ENCODE data around the gene RHEB. TPM values are rescaled to one million over a fixed set of nuclear protein-coding genes. Genes with fewer than 3 reads are reported as not detected.

Gene RHEB
- total RNA-seq, 1 donor from 2014 or later = 225 TPM

DNA sequence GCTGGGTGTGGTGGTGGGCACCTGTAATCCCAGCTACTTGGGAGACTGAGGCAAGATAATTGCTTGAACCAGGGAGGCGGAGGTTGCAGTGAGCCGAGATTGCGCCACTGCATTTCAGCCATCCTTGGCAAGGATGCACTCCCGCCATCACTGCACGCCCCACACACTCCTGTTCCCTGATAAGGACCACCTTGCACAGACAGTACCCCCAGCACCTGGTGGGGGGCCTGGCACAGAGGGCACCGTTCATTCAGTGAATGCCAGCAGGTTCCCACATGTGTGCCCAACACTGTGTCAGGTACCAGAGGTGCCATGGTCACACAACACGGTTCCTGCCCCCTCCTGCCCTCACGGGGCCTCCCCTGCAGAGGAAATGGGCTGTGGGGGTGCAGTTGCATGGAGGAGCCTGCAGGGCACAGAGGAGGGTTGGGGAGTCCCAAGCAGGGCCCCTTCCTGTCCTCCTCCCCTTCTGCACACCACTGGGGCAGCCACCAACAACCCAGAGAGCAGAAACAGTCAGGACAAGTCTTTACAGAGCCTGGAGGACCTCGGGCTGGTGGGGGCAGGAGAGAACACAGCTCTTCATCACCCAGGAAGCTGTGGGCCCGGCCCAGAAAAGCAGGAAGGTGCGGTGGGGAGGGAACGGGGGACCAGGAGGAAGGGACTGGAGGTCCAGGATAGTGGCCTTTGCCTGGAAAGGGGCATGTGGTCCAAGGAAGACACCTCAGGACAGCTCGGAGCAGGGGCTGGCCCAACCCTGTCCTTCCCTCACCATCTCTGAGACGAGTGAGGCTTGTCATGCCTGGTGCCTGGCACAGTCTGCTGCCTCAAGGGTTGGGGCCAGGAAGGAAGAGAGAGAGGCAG lies 86.8 kb downstream of the RHEB start:
- no peaks in the 10 kb centered on the region for H3K36me3 Mint-ChIP-seq
- H3K4me2 ChIP-seq = no peak overlapping the region
- H3K27me3 ChIP-seq = no peaks in the 10 kb centered on the region
- DNase-seq (ENCODE audit: low spot score) = no peak
- H3F3A ChIP-seq (ENCODE audit: low read depth) = peaks cover 19% of the 10 kb centered on the region
- no peaks in the 10 kb centered on the region for H3K79me2 ChIP-seq (ENCODE audit: low read depth)
- H3K9me3 ChIP-seq (ENCODE audit: low read depth) = no peaks in the 10 kb centered on the region
- no peaks in the 10 kb centered on the region for H3K9me3 Mint-ChIP-seq
- peaks cover 4% of the 10 kb centered on the region for H4K20me1 ChIP-seq (ENCODE audit: low read depth)
- H3K27ac ChIP-seq = no peak overlapping the region
- H3K4me1 Mint-ChIP-seq = peaks cover 25% of the 10 kb centered on the region
- TF ChIP-seq, protein P1, sequence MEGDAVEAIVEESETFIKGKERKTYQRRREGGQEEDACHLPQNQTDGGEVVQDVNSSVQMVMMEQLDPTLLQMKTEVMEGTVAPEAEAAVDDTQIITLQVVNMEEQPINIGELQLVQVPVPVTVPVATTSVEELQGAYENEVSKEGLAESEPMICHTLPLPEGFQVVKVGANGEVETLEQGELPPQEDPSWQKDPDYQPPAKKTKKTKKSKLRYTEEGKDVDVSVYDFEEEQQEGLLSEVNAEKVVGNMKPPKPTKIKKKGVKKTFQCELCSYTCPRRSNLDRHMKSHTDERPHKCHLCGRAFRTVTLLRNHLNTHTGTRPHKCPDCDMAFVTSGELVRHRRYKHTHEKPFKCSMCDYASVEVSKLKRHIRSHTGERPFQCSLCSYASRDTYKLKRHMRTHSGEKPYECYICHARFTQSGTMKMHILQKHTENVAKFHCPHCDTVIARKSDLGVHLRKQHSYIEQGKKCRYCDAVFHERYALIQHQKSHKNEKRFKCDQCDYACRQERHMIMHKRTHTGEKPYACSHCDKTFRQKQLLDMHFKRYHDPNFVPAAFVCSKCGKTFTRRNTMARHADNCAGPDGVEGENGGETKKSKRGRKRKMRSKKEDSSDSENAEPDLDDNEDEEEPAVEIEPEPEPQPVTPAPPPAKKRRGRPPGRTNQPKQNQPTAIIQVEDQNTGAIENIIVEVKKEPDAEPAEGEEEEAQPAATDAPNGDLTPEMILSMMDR (IDR thresholded peaks at IDR 0.05) = no peak
- TF ChIP-seq EZH2 (IDR thresholded peaks at IDR 0.05) = no peak
- TF ChIP-seq EZH2phosphoT487 (IDR thresholded peaks at IDR 0.05) = no peak
- no peaks in the 10 kb centered on the region for H3K36me3 ChIP-seq
- no peak overlapping the region for H3K4me3 ChIP-seq
- H3K27ac Mint-ChIP-seq = no peak overlapping the region
- peaks cover 17% of the 10 kb centered on the region for H3K27me3 Mint-ChIP-seq (ENCODE audit: insufficient read depth, low read depth)
- H3K4me3 Mint-ChIP-seq = no peak overlapping the region
- no peak overlapping the region for H2AFZ ChIP-seq (replicated peaks)
- H3K4me1 ChIP-seq = peaks cover 24% of the 10 kb centered on the region
- no peak overlapping the region for H3K9ac ChIP-seq

- Mint-ChIP-seq H3K27ac (no peak overlapping the region), H3K36me3 (no peaks in the 10 kb centered on the region), H3K4me1 (peaks cover 28% of the 10 kb centered on the region), H3K9me3 (no peaks in the 10 kb centered on the region), H3K27me3 (ENCODE audit: insufficient read depth, low read depth) (peaks cover 14% of the 10 kb centered on the region), H3K4me3 (no peak overlapping the region)
- Histone ChIP-seq H3K4me3 (no peak overlapping the region), H2AFZ (replicated peaks) (no peak overlapping the region), H3F3A (ENCODE audit: low read depth) (peaks cover 26% of the 10 kb centered on the region), H3K27me3 (no peaks in the 10 kb centered on the region), H3K27ac (no peak overlapping the region), H4K20me1 (ENCODE audit: low read depth) (peaks cover 4% of the 10 kb centered on the region), H3K4me1 (peaks cover 30% of the 10 kb centered on the region), H3K4me2 (no peak overlapping the region), H3K9ac (no peak overlapping the region), H3K79me2 (ENCODE audit: low read depth) (no peaks in the 10 kb centered on the region), H3K36me3 (no peaks in the 10 kb centered on the region), H3K9me3 (ENCODE audit: low read depth) (no peaks in the 10 kb centered on the region)
- TF ChIP-seq, protein P1 (IDR thresholded peaks at IDR 0.05) = no peak
- no peak for TF ChIP-seq EZH2 (IDR thresholded peaks at IDR 0.05)
- TF ChIP-seq EZH2phosphoT487 (IDR thresholded peaks at IDR 0.05) = no peak
- DNase-seq (ENCODE audit: low spot score) = no peak
Measured at GRCh38 chr7:151431768-151432311, 87.9 kb downstream of the RHEB start.

- DNase-seq (ENCODE audit: low spot score) = no peak
- Histone ChIP-seq H3K4me3 (no peak overlapping the region), H3K4me2 (no peak overlapping the region), H4K20me1 (ENCODE audit: low read depth) (peaks cover 4% of the 10 kb centered on the region), H3K27me3 (no peaks in the 10 kb centered on the region), H3F3A (ENCODE audit: low read depth) (peaks cover 26% of the 10 kb centered on the region), H3K79me2 (ENCODE audit: low read depth) (no peaks in the 10 kb centered on the region), H3K9ac (no peak overlapping the region), H3K36me3 (no peaks in the 10 kb centered on the region), H3K9me3 (ENCODE audit: low read depth) (no peaks in the 10 kb centered on the region), H2AFZ (replicated peaks) (no peak overlapping the region), H3K4me1 (peaks cover 30% of the 10 kb centered on the region), H3K27ac (no peak overlapping the region)
- TF ChIP-seq EZH2phosphoT487 (IDR thresholded peaks at IDR 0.05) (no peak), EZH2 (IDR thresholded peaks at IDR 0.05) (no peak)
- TF ChIP-seq, protein P1 (IDR thresholded peaks at IDR 0.05) = no peak
- no peaks in the 10 kb centered on the region for H3K36me3 Mint-ChIP-seq
- no peak overlapping the region for H3K4me3 Mint-ChIP-seq
- no peak overlapping the region for H3K27ac Mint-ChIP-seq
- H3K4me1 Mint-ChIP-seq = peaks cover 28% of the 10 kb centered on the region
- peaks cover 14% of the 10 kb centered on the region for H3K27me3 Mint-ChIP-seq (ENCODE audit: insufficient read depth, low read depth)
- H3K9me3 Mint-ChIP-seq = no peaks in the 10 kb centered on the region
Measured at GRCh38 chr7:151431281-151431767, 88.4 kb downstream of the RHEB start.
